Subcutaneous abdominal adipose tissue (tissue), 5 donors: ENCODE measurements around the gene SLC2A14.
"Not testable (repeated sequence)": the region's sequence is repeated elsewhere in the genome, so short reads cannot be mapped to it uniquely, and the experiment has no call there.

Experiments
- H3K27ac ChIP-seq: one replicate; pipeline ENCODE4 v1.7.0; 2013; ENCODE audit warnings: low read depth, mild to moderate bottlenecking, inconsistent platforms, low read length, moderate library complexity
- H3K27me3 ChIP-seq, 5 donors: one replicate each; pipeline ENCODE4 v1.7.0; 2013; ENCODE audit warnings: low read length in 5 of 5, inconsistent platforms in 1 of 5; ENCODE audit not compliant: control insufficient read depth in 5 of 5, insufficient read depth in 4 of 5
- H3K36me3 ChIP-seq, 5 donors: one replicate each; pipeline ENCODE4 v1.7.0; 2013; ENCODE audit warnings: low read length in 5 of 5; ENCODE audit not compliant: control insufficient read depth in 5 of 5, insufficient read depth in 5 of 5
- H3K4me1 ChIP-seq, 5 donors: one replicate each; pipeline ENCODE4 v1.7.0; 2013; ENCODE audit warnings: low read length in 5 of 5, mild to moderate bottlenecking in 3 of 5, moderate library complexity in 1 of 5; ENCODE audit not compliant: control insufficient read depth in 5 of 5, insufficient read depth in 5 of 5
- H3K4me3 ChIP-seq, 5 donors: one replicate each; pipeline ENCODE4 v1.7.0; 2013; ENCODE audit warnings: low read length in 5 of 5, low read depth in 1 of 5
- H3K9ac ChIP-seq, 5 donors: one replicate each; pipeline ENCODE4 v1.7.0; 2013; ENCODE audit warnings: low read length in 5 of 5, mild to moderate bottlenecking in 4 of 5, moderate library complexity in 3 of 5
- H3K9me3 ChIP-seq, 5 donors: one replicate each; pipeline ENCODE4 v1.7.0; 2013; ENCODE audit warnings: low read length in 5 of 5; ENCODE audit not compliant: control insufficient read depth in 5 of 5
- donor health status: healthy.
- donor health status: healthy.
- donor health status: healthy.
- donor health status: healthy.
- donor health status: healthy.

Gene SLC2A14

DNA sequence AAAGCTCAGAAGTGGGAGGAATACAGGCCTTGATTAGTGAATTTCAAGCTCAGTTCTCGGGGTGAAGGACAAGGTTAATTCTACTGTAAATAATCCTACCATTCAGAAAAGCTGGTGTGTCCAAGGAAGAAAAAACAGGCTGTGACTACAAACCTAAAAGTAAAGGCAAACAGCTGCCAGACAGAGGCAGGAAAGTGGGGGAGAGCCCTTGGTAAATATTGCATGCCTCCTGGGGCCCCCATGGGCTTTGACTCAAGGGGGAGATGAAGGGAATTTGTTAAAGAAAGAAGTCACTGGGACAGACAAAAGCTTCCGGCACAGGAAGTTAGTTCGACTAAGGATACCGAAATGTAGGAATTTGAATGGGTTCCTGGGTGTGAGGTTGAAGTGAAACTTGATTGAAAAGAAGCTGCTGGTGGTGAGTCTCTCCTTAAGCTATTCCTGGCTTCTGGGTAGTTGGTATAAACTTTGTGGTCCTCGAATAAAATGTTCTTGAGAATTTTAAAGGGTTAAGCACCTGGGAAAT lies 32.9 kb upstream of the SLC2A14 start:
- not testable (repeated sequence) for H3K27me3 ChIP-seq, H3K36me3 ChIP-seq, H3K4me3 ChIP-seq, H3K9ac ChIP-seq, H3K4me1 ChIP-seq, H3K9me3 ChIP-seq, H3K27ac ChIP-seq

DNA sequence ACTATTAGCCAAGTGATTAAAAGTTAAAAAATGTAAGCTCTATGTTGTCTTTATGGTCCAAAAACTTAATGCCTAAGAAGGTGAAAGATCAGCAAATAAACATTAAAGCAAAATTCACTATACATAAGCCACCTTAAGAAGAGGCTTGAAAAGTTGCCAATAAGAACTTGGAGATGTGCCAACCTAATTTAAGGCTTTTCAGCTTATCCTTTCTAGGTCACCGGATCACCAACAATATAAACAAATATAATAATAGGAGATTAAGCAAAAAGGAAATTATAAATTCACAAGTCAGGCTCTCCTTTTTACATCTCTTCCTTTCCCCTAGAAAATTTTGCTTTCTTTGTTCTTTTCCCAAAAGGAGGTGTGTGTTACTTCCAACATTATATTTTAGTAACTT lies 32.4 kb upstream of the SLC2A14 start:
- H3K9ac ChIP-seq: no peak overlapping the region
- no peaks in the 10 kb centered on the region for H3K27me3 ChIP-seq
- no peaks in the 10 kb centered on the region for H3K36me3 ChIP-seq
- no peaks in the 10 kb centered on the region for H3K9me3 ChIP-seq
- peaks cover 0 to 4% (median 0%) of the 10 kb centered on the region in 5 donors for H3K4me1 ChIP-seq
- H3K4me3 ChIP-seq: no peak overlapping the region
- H3K27ac ChIP-seq: no peak overlapping the region

DNA sequence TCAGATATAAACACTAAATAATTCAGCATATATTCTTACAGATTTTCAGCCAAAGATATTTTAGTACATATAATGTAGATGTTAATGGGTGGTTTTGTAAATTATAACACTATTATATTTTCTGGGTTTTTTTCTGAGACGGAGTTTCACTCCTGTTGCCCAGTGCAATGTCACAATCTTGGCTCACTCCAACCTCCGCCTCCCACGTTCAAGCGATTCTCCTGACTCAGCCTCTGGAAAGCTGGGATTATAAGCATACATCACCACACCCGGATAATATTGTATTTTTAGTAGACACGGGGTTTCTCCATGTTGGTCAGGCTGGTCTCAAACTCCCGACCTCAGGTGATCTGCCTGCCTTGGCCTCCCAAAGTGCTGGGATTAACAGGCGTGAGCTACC lies 29.7 kb upstream of the SLC2A14 start:
- not testable (repeated sequence) for H3K9ac ChIP-seq, H3K36me3 ChIP-seq, H3K9me3 ChIP-seq, H3K4me3 ChIP-seq, H3K4me1 ChIP-seq, H3K27ac ChIP-seq, H3K27me3 ChIP-seq

DNA sequence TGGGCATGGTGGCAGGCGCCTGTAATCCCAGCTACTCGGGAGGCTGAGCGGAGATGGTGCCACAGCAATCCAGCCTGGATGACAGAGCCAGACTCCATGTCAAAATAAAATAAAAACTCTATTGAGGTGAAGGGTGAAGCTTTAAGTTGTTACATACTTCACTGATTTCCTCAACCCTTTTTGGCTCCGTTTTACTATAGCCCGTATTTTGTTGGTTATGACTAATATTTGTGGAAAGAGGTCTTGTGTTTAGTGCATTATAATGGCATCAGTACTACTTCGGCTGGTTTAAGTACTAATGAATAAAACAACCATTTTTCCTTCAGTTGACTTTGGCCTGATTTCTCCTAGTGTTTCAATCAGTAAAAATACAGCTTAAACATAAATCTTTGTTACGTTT lies 27.0 kb upstream of the SLC2A14 start:
- H3K36me3 ChIP-seq: no peaks in the 10 kb centered on the region
- no peak overlapping the region for H3K4me3 ChIP-seq
- H3K9me3 ChIP-seq: no peaks in the 10 kb centered on the region
- H3K4me1 ChIP-seq: no peaks in the 10 kb centered on the region
- no peak overlapping the region for H3K27ac ChIP-seq
- H3K9ac ChIP-seq: no peak overlapping the region
- no peaks in the 10 kb centered on the region for H3K27me3 ChIP-seq

GRCh38 chr12:7896726-7897125 lies 24.0 kb upstream of the SLC2A14 start:
- not testable (repeated sequence) for H3K9ac ChIP-seq, H3K27ac ChIP-seq, H3K27me3 ChIP-seq, H3K9me3 ChIP-seq, H3K4me3 ChIP-seq, H3K36me3 ChIP-seq, H3K4me1 ChIP-seq

GRCh38 chr12:7892186-7892980 lies 19.7 kb upstream of the SLC2A14 start:
- Histone ChIP-seq H3K4me3 (no peak overlapping the region), H3K9me3 (no peaks in the 10 kb centered on the region), H3K9ac (no peak overlapping the region), H3K4me1 (peaks cover 0 to 5% (median 3%) of the 10 kb centered on the region in 5 donors), H3K27ac (no peak overlapping the region), H3K27me3 (no peaks in the 10 kb centered on the region), H3K36me3 (no peaks in the 10 kb centered on the region)

- Histone ChIP-seq H3K9ac (no peak overlapping the region), H3K4me3 (no peak overlapping the region), H3K4me1 (peaks cover 0 to 6% (median 0%) of the 10 kb centered on the region in 5 donors), H3K27ac (no peak overlapping the region), H3K27me3 (no peaks in the 10 kb centered on the region), H3K36me3 (no peaks in the 10 kb centered on the region), H3K9me3 (no peaks in the 10 kb centered on the region)
Measured at GRCh38 chr12:7884689-7885088, 12.0 kb upstream of the SLC2A14 start.

- H3K36me3 ChIP-seq, H3K9me3 ChIP-seq, H3K4me3 ChIP-seq, H3K9ac ChIP-seq, H3K4me1 ChIP-seq, H3K27ac ChIP-seq, H3K27me3 ChIP-seq: not testable (repeated sequence)
Measured at GRCh38 chr12:7881736-7882120, 9.0 kb upstream of the SLC2A14 start.

- not testable (repeated sequence) for H3K4me1 ChIP-seq, H3K9ac ChIP-seq, H3K27me3 ChIP-seq, H3K4me3 ChIP-seq, H3K27ac ChIP-seq, H3K9me3 ChIP-seq, H3K36me3 ChIP-seq
Measured at GRCh38 chr12:7880952-7881735, 8.4 kb upstream of the SLC2A14 start.

GRCh38 chr12:7879246-7879645 lies 6.5 kb upstream of the SLC2A14 start:
- Histone ChIP-seq H3K36me3 (no peaks in the 10 kb centered on the region), H3K9ac (no peak overlapping the region), H3K27me3 (no peaks in the 10 kb centered on the region), H3K9me3 (no peaks in the 10 kb centered on the region), H3K4me3 (no peak overlapping the region), H3K4me1 (peaks cover 0 to under 1% (median 0%) of the 10 kb centered on the region in 5 donors), H3K27ac (no peak overlapping the region)
